ENCODE results near the gene PLSCR1.

Gene PLSCR1

GRCh38 chr3:146557745-146558144, 13.3 kb upstream of the PLSCR1 start:
- TF ChIP-seq CTCF (IDR thresholded peaks at IDR 0.05), result no peak
- Histone ChIP-seq H3K36me3 (no peaks in the 10 kb centered on the region), H3K4me3 (no peak overlapping the region), H3K27me3 (no peaks in the 10 kb centered on the region), H3K4me1 (no peaks in the 10 kb centered on the region), H3K27ac (no peak overlapping the region), H3K9me3 (no peaks in the 10 kb centered on the region)
- no peak for DNase-seq
- intact Hi-C loops (cut with DNase I; ENCODE audit: low total_unique reads), result no loop called here

- Histone ChIP-seq H3K4me3 (no peak overlapping the region), H3K9me3 (no peaks in the 10 kb centered on the region), H3K36me3 (no peaks in the 10 kb centered on the region), H3K27me3 (no peaks in the 10 kb centered on the region), H3K27ac (no peak overlapping the region), H3K4me1 (no peaks in the 10 kb centered on the region)
- TF ChIP-seq CTCF (IDR thresholded peaks at IDR 0.05), result no peak
- no peak for DNase-seq
- intact Hi-C loops (cut with DNase I; ENCODE audit: low total_unique reads), result no loop called here
These were observed 10.9 kb upstream of the PLSCR1 start for GRCh38 chr3:146555311-146555710.

GRCh38 chr3:146554151-146554760, 9.8 kb upstream of the PLSCR1 start:
- no peaks in the 10 kb centered on the region for H3K4me1 ChIP-seq
- no peak for TF ChIP-seq CTCF (IDR thresholded peaks at IDR 0.05)
- H3K4me3 ChIP-seq, result no peak overlapping the region
- intact Hi-C loops (cut with DNase I; ENCODE audit: low total_unique reads), result no loop called here
- H3K36me3 ChIP-seq, result no peaks in the 10 kb centered on the region
- no peaks in the 10 kb centered on the region for H3K9me3 ChIP-seq
- H3K27me3 ChIP-seq, result no peaks in the 10 kb centered on the region
- no peak for DNase-seq
- no peak overlapping the region for H3K27ac ChIP-seq

GRCh38 chr3:146550743-146551510, 6.5 kb upstream of the PLSCR1 start:
- H3K9me3 ChIP-seq, result no peaks in the 10 kb centered on the region
- H3K4me1 ChIP-seq, result no peaks in the 10 kb centered on the region
- DNase-seq, result no peak
- no peaks in the 10 kb centered on the region for H3K36me3 ChIP-seq
- intact Hi-C loops (cut with DNase I; ENCODE audit: low total_unique reads), result no loop called here
- TF ChIP-seq CTCF (IDR thresholded peaks at IDR 0.05), result no peak
- H3K4me3 ChIP-seq, result no peak overlapping the region
- no peak overlapping the region for H3K27ac ChIP-seq
- no peaks in the 10 kb centered on the region for H3K27me3 ChIP-seq

- no peaks in the 10 kb centered on the region for H3K9me3 ChIP-seq
- H3K36me3 ChIP-seq, result no peaks in the 10 kb centered on the region
- intact Hi-C loops (cut with DNase I; ENCODE audit: low total_unique reads), result no loop called here
- H3K4me1 ChIP-seq, result peaks cover 0 to 4% (median 2%) of the 10 kb centered on the region in 4 donors
- no peaks in the 10 kb centered on the region for H3K27me3 ChIP-seq
- H3K27ac ChIP-seq, result no peak overlapping the region
- no peak for TF ChIP-seq CTCF (IDR thresholded peaks at IDR 0.05)
- no peak for DNase-seq
- peak overlapping the region; percentile 9 to 15 for H3K4me3 ChIP-seq
These were observed 5.7 kb upstream of the PLSCR1 start for GRCh38 chr3:146550070-146550615.

All from tibial artery (tissue), 4 donors.